Activated CD8-positive, alpha-beta T cell treated with anti-CD3 and anti-CD28 coated beads for 36 hours (primary cell): ENCODE results near the gene ASCC3. TPM values are rescaled to one million over a fixed set of nuclear protein-coding genes. Genes with fewer than 3 reads are reported as not detected.

Experiments
- ATAC-seq: fragments of 200-7000 bp; cut with Tn5 transposase; one replicate; pipeline ENCODE4 v1.10.0; 2021; ENCODE audit warnings: mild to moderate bottlenecking, moderate library complexity
- CTCF ChIA-PET: fragments of 350-600 bp; sonication (Branson Sonifier 250); formaldehyde crosslinking; loops from one replicate; lab custom pipeline; 2021; ENCODE audit warnings: antibody characterized with exemption; lab: Charles Lee
- POLR2A ChIA-PET: fragments of 350-600 bp; sonication (Branson Sonifier 250); formaldehyde crosslinking; loops from one replicate; lab custom pipeline; 2021; ENCODE audit warnings: antibody characterized with exemption; lab: Charles Lee
- DNase-seq: peaks from one replicate; pipeline ENCODE4 v3.0.0-alpha.2; 2020
- H3K27ac Mint-ChIP-seq: one replicate; pipeline ENCODE4 v1.8.0; 2021; ENCODE audit warnings: mild to moderate bottlenecking, mixed read lengths
- H3K27me3 Mint-ChIP-seq: one replicate; pipeline ENCODE4 v1.8.0; 2021; ENCODE audit warnings: mixed read lengths
- H3K36me3 Mint-ChIP-seq: one replicate; pipeline ENCODE4 v1.8.0; 2021; ENCODE audit warnings: low read depth, mixed read lengths
- H3K4me1 Mint-ChIP-seq: one replicate; pipeline ENCODE4 v1.8.0; 2021; ENCODE audit warnings: low read depth, mixed read lengths
- H3K4me3 Mint-ChIP-seq: one replicate; pipeline ENCODE4 v1.8.0; 2021; ENCODE audit warnings: mild to moderate bottlenecking, moderate library complexity, mixed read lengths
- H3K9me3 Mint-ChIP-seq: one replicate; pipeline ENCODE4 v1.8.0; 2021; ENCODE audit warnings: mixed read lengths
- intact Hi-C: fragments of 100-400 bp; cut with micrococcal nuclease; formaldehyde crosslinking; loops from one replicate; pipeline ENCODE4 v1.10.0; 2022
- total RNA-seq, 2 experiments: library from RNA; stranded (reverse); gene quantifications; one replicate each; pipeline ENCODE4 v1.2.3, GENCODE V29; 2021
- TF ChIP-seq, protein P1 (sequence below): fragments of 200-600 bp; IDR thresholded peaks from one replicate; pipeline ENCODE4 v1.8.0; 2022; ENCODE audit warnings: antibody characterized with exemption, mild to moderate bottlenecking

Gene ASCC3
- total RNA-seq, 2 experiments from 2014 or later = 50.2 to 50.5 TPM

DNA sequence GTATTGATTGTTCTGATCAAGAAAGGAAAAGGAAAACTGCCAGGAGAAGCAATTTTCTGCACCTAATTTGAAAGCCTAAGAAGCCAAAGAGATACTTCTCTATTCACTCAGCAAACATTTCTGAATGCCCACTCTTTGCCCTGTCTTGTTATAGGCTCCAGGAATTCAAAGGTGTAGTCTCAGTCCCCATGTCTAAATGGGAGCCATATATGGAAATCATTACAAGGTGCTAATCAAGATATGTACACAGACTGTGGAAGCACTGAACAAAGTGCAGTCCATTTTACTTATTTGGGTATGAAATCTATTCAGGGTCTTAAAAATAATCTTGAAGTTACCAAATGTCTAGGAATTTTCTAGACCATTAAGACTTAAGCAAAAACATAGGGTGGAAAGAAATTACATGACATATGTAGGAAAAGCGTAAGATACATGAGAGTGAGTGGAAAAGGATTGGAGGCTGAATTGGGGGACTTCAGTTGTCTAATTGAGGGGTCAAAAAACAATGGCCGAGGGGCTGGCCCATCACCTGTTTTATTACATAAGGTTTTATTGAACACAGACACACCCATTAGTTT is 39.0 kb upstream of the ASCC3 start:
- no peak for ATAC-seq
- H3K27ac Mint-ChIP-seq = no peak overlapping the region
- H3K27me3 Mint-ChIP-seq = peaks cover 20% of the 10 kb centered on the region
- intact Hi-C loops = no loop called here
- no peak overlapping the region for H3K4me3 Mint-ChIP-seq
- no peaks in the 10 kb centered on the region for H3K9me3 Mint-ChIP-seq
- DNase-seq = no peak
- no peaks in the 10 kb centered on the region for H3K36me3 Mint-ChIP-seq
- CTCF ChIA-PET = no interaction called here
- TF ChIP-seq, protein P1, sequence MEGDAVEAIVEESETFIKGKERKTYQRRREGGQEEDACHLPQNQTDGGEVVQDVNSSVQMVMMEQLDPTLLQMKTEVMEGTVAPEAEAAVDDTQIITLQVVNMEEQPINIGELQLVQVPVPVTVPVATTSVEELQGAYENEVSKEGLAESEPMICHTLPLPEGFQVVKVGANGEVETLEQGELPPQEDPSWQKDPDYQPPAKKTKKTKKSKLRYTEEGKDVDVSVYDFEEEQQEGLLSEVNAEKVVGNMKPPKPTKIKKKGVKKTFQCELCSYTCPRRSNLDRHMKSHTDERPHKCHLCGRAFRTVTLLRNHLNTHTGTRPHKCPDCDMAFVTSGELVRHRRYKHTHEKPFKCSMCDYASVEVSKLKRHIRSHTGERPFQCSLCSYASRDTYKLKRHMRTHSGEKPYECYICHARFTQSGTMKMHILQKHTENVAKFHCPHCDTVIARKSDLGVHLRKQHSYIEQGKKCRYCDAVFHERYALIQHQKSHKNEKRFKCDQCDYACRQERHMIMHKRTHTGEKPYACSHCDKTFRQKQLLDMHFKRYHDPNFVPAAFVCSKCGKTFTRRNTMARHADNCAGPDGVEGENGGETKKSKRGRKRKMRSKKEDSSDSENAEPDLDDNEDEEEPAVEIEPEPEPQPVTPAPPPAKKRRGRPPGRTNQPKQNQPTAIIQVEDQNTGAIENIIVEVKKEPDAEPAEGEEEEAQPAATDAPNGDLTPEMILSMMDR = no peak
- POLR2A ChIA-PET = no interaction called here
- no peaks in the 10 kb centered on the region for H3K4me1 Mint-ChIP-seq

DNA sequence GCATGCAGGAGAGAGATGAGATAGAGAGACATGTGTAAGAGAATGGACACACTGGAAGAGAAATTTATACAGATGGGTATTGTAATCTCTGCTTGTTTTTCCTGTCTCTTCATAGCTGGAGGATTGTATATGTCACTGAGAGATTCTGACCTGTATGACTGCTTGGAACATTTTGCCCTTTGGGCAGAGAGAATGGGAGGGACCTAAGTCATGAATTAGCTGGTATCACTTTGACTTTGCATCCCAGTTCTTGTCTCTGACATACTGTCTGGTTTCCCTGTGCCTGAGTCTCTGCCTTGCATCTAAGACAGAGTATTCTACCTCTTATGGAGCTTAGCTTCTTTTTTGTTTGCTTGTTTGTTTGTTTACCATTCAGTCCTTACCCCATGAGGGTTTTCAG is 37.0 kb upstream of the ASCC3 start:
- no peak overlapping the region for H3K27ac Mint-ChIP-seq
- H3K36me3 Mint-ChIP-seq = no peaks in the 10 kb centered on the region
- DNase-seq = no peak
- no peak for ATAC-seq
- TF ChIP-seq, protein P1 = no peak
- ChIA-PET POLR2A (no interaction called here), CTCF (no interaction called here)
- no peaks in the 10 kb centered on the region for H3K9me3 Mint-ChIP-seq
- no peaks in the 10 kb centered on the region for H3K4me1 Mint-ChIP-seq
- peaks cover 20% of the 10 kb centered on the region for H3K27me3 Mint-ChIP-seq
- no peak overlapping the region for H3K4me3 Mint-ChIP-seq
- intact Hi-C loops = no loop called here

DNA sequence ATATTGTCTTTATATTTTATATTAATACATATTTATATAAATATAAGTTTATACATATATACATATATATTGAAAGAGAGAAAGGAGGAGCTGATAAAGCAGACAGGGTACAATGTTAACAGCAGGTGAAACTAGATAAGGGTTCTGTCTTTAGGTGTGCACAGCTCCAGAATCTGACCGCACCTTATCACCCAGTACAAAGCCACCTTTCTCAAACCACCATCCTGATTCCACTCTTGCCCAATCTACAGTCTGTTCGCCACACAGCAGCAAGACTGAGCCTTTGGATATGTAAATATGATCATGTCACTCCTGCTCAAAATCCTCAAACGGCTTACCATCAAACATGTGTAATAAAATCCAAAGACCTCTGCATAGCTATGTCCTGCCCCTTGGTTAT is 34.7 kb upstream of the ASCC3 start:
- Mint-ChIP-seq H3K27ac (no peak overlapping the region), H3K4me3 (no peak overlapping the region), H3K36me3 (no peaks in the 10 kb centered on the region), H3K27me3 (peaks cover 20% of the 10 kb centered on the region), H3K9me3 (no peaks in the 10 kb centered on the region), H3K4me1 (no peaks in the 10 kb centered on the region)
- no peak for DNase-seq
- ChIA-PET POLR2A (no interaction called here), CTCF (no interaction called here)
- intact Hi-C loops = no loop called here
- TF ChIP-seq, protein P1 = no peak
- no peak for ATAC-seq

DNA sequence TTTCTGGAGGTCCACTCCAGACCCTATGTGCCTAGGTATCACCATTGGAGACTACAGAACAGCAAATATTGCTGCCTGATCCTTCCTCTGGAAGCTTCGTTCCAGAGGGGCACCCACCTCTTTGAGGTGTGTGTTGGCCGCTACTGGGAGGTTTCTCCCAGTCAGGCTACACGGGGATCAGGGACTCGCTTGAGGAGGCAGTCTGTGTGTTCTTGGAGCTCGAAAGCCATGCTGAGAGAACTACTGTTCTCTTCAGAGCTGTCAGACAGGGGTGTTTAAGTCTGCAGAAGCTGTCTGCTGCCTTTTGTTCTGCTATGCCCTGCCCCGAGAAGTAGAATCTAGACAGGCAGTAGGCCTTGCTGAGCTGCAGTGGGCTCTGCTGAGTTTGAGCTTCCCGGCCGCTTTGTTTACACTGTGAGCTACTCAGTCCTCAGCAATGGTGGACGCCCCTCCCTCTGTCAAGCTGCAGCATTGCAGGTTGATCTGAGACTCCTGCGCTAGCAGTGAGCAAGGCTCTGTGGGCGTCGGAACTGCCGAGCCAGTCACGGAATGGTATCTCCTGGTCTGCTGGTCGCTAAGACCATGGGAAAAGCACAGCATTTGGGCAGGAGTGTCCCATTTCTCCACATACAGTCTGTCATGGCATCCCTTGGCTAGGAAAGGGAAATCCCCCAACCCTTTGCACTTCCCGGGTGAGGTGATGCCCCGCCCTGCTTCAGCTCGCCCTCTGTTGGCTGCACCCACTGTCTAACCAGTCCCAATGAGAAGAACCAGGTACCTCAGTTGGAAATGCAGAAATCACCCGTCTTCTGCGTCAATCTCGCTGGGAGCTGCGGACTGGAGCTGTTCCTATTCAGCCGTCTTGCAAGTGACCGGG is 32.5 kb upstream of the ASCC3 start:
- H3K27me3 Mint-ChIP-seq = peaks cover 15% of the 10 kb centered on the region
- intact Hi-C loops = no loop called here
- H3K4me1 Mint-ChIP-seq = no peaks in the 10 kb centered on the region
- ChIA-PET CTCF (interaction anchor here (0.6 kb wide), 1 partner anchor 352 kb away, joined by 3 read pairs; no protein-coding TSS in a partner anchor), POLR2A (no interaction called here)
- H3K27ac Mint-ChIP-seq = no peak overlapping the region
- no peak for ATAC-seq
- TF ChIP-seq, protein P1 = no peak
- no peak overlapping the region for H3K4me3 Mint-ChIP-seq
- no peaks in the 10 kb centered on the region for H3K36me3 Mint-ChIP-seq
- peaks cover 1% of the 10 kb centered on the region for H3K9me3 Mint-ChIP-seq
- peak; percentile 3 for DNase-seq

DNA sequence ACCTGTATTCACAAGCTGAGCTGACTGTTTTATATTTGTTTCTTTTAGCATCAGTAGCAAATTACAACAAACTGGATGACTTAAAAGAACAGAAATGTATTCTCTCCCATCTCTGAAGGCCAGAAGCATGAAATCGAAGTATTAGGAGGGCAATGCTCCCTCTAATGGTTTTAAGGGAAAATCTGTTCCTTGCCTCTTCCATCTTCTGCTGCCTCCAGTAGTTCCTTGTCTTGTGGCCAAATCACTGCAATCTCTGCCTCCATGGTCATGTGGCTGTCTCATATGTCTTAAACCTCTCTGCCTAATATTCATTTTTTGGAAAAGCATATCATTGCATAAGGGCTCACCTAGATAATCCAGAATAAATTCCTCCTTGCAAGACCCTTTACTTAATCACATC is 25.2 kb upstream of the ASCC3 start:
- POLR2A ChIA-PET = no interaction called here
- no peak for DNase-seq
- peaks cover 2% of the 10 kb centered on the region for H3K27me3 Mint-ChIP-seq
- no peak for ATAC-seq
- no peak overlapping the region for H3K27ac Mint-ChIP-seq
- H3K9me3 Mint-ChIP-seq = peaks cover 1% of the 10 kb centered on the region
- CTCF ChIA-PET = no interaction called here
- TF ChIP-seq, protein P1 = no peak
- H3K36me3 Mint-ChIP-seq = no peaks in the 10 kb centered on the region
- no peak overlapping the region for H3K4me3 Mint-ChIP-seq
- H3K4me1 Mint-ChIP-seq = peaks cover 5% of the 10 kb centered on the region
- intact Hi-C loops = no loop called here
